ENCODE data around the gene PCDH15.

PCDH15 gene

DNA sequence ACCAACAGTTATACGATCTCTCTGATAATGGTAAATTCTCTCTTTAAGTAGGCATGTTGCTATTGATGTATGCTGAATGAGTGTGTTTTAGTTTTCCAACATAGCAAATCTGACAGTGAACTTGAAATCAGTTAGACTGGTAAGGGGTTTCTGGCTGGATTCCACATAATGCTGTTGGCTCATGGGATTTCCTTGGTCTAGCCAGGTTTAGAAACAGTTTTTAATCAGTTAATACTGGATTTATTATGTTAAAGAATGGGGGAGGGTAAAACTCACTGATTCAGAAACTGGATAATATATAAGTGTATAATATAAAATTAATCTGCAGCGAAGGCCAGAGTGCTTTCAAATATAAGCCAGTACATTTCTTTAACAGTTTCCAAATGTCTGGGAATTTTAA is 55.6 kb downstream of the PCDH15 start:
- no peaks in the 10 kb centered on the region for H3K9me2 ChIP-seq (replicated peaks; ENCODE audit: insufficient read depth, low read length)
- TF ChIP-seq, protein P1, sequence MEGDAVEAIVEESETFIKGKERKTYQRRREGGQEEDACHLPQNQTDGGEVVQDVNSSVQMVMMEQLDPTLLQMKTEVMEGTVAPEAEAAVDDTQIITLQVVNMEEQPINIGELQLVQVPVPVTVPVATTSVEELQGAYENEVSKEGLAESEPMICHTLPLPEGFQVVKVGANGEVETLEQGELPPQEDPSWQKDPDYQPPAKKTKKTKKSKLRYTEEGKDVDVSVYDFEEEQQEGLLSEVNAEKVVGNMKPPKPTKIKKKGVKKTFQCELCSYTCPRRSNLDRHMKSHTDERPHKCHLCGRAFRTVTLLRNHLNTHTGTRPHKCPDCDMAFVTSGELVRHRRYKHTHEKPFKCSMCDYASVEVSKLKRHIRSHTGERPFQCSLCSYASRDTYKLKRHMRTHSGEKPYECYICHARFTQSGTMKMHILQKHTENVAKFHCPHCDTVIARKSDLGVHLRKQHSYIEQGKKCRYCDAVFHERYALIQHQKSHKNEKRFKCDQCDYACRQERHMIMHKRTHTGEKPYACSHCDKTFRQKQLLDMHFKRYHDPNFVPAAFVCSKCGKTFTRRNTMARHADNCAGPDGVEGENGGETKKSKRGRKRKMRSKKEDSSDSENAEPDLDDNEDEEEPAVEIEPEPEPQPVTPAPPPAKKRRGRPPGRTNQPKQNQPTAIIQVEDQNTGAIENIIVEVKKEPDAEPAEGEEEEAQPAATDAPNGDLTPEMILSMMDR (IDR thresholded peaks at IDR 0.05; ENCODE audit: low read length): no peak
- TF ChIP-seq EZH2 (optimal IDR thresholded peaks at IDR 0.05; ENCODE audit: low read depth, low read length) (no peak), EZH2phosphoT487 (IDR thresholded peaks at IDR 0.05; ENCODE audit: low read length) (no peak)
- no peaks in the 10 kb centered on the region for H3F3A ChIP-seq (ENCODE audit: insufficient read depth, low read length)
- H3K79me2 ChIP-seq (ENCODE audit: low read length): no peaks in the 10 kb centered on the region
- no peaks in the 10 kb centered on the region for H3K27me3 ChIP-seq (replicated peaks; ENCODE audit: insufficient read depth, low read length)
- H3K9ac ChIP-seq (ENCODE audit: low read length): no peak overlapping the region
- H3K4me1 ChIP-seq (ENCODE audit: low read length): no peaks in the 10 kb centered on the region; the same call in 1 of the 2 replicates
- DNase-seq: no peak
- no peak overlapping the region for H2AFZ ChIP-seq (ENCODE audit: low read length)
- H3K9me3 ChIP-seq (replicated peaks; ENCODE audit: insufficient read depth, low read length): no peaks in the 10 kb centered on the region
- no peaks in the 10 kb centered on the region for H4K20me1 ChIP-seq (ENCODE audit: insufficient read depth, low read length)
- no peak overlapping the region for H3K4me2 ChIP-seq (ENCODE audit: low read depth, low read length)
- H3K27ac ChIP-seq (ENCODE audit: low read length): no peak overlapping the region
- H3K36me3 ChIP-seq (replicated peaks; ENCODE audit: insufficient read depth, low read length): no peaks in the 10 kb centered on the region
- no peak overlapping the region for H3K4me3 ChIP-seq (ENCODE audit: low read length)

DNA sequence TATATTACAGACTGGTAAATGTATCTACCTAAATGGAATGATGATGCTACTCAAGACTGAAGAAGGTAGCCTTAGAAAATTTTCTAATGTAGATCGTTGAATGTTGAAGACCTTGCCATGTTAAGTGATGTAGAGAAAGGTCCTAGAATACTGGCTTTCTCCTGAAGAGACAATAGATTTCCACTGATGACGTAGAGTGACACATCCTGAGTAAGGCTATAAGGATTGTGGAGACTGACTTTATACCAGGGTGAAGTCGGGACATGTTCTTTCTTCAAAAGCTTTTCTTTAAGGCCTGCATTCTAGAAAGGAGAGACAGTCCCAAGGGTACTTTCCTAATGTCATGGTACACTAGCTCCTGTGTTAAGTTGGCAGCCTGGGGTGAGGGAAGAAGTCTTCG is 58.6 kb downstream of the PCDH15 start:
- Histone ChIP-seq H3K4me2 (ENCODE audit: low read depth, low read length) (no peak overlapping the region), H2AFZ (ENCODE audit: low read length) (no peak overlapping the region), H3K4me3 (ENCODE audit: low read length) (no peak overlapping the region), H3K9me3 (replicated peaks; ENCODE audit: insufficient read depth, low read length) (no peaks in the 10 kb centered on the region), H4K20me1 (ENCODE audit: insufficient read depth, low read length) (no peaks in the 10 kb centered on the region), H3K4me1 (ENCODE audit: low read length) (no peaks in the 10 kb centered on the region), H3K79me2 (ENCODE audit: low read length) (no peaks in the 10 kb centered on the region), H3K9me2 (replicated peaks; ENCODE audit: insufficient read depth, low read length) (no peaks in the 10 kb centered on the region), H3K27me3 (replicated peaks; ENCODE audit: insufficient read depth, low read length) (no peaks in the 10 kb centered on the region), H3K36me3 (replicated peaks; ENCODE audit: insufficient read depth, low read length) (no peaks in the 10 kb centered on the region), H3F3A (ENCODE audit: insufficient read depth, low read length) (no peaks in the 10 kb centered on the region), H3K27ac (ENCODE audit: low read length) (no peak overlapping the region), H3K9ac (ENCODE audit: low read length) (no peak overlapping the region)
- TF ChIP-seq EZH2 (optimal IDR thresholded peaks at IDR 0.05; ENCODE audit: low read depth, low read length) (no peak), EZH2phosphoT487 (IDR thresholded peaks at IDR 0.05; ENCODE audit: low read length) (no peak)
- TF ChIP-seq, protein P1 (IDR thresholded peaks at IDR 0.05; ENCODE audit: low read length): no peak
- DNase-seq: no peak

- H3K27ac ChIP-seq (ENCODE audit: low read length): no peak overlapping the region
- H3F3A ChIP-seq (ENCODE audit: insufficient read depth, low read length): no peaks in the 10 kb centered on the region
- H3K36me3 ChIP-seq (replicated peaks; ENCODE audit: insufficient read depth, low read length): no peaks in the 10 kb centered on the region
- H2AFZ ChIP-seq (ENCODE audit: low read length): no peak overlapping the region
- H3K4me2 ChIP-seq (ENCODE audit: low read depth, low read length): no peak overlapping the region
- H3K79me2 ChIP-seq (ENCODE audit: low read length): no peaks in the 10 kb centered on the region
- H3K9ac ChIP-seq (ENCODE audit: low read length): no peak overlapping the region
- no peak overlapping the region for H3K4me3 ChIP-seq (ENCODE audit: low read length)
- H3K4me1 ChIP-seq (ENCODE audit: low read length): no peaks in the 10 kb centered on the region
- TF ChIP-seq, protein P1 (IDR thresholded peaks at IDR 0.05; ENCODE audit: low read length): no peak
- TF ChIP-seq EZH2 (optimal IDR thresholded peaks at IDR 0.05; ENCODE audit: low read depth, low read length) (no peak), EZH2phosphoT487 (IDR thresholded peaks at IDR 0.05; ENCODE audit: low read length) (no peak)
- H4K20me1 ChIP-seq (ENCODE audit: insufficient read depth, low read length): no peaks in the 10 kb centered on the region
- H3K27me3 ChIP-seq (replicated peaks; ENCODE audit: insufficient read depth, low read length): no peaks in the 10 kb centered on the region
- H3K9me3 ChIP-seq (replicated peaks; ENCODE audit: insufficient read depth, low read length): no peaks in the 10 kb centered on the region
- H3K9me2 ChIP-seq (replicated peaks; ENCODE audit: insufficient read depth, low read length): no peaks in the 10 kb centered on the region
- DNase-seq: no peak
Measured at GRCh38 chr10:54728511-54728910, 72.5 kb downstream of the PCDH15 start.

All from MM.1S (cell line).